HepG2 (cell line): ENCODE measurements around the gene NT5C3B. TPM values are rescaled to one million over a fixed set of nuclear protein-coding genes. Genes with fewer than 3 reads are reported as not detected.

Experiments used
- BCL6 ChIP-seq: IDR thresholded peaks from 2 replicates; pipeline ENCODE4 v1.6.1; 2016; ENCODE audit warnings: missing genetic modification reagents, missing compliant biosample characterization
- BRCA1 ChIP-seq: sonication (generic); formaldehyde crosslinking; IDR thresholded peaks from 2 replicates; pipeline ENCODE4 v1.4.0; 2020; ENCODE audit warnings: missing genetic modification reagents
- GFI1 ChIP-seq: sonication (generic); formaldehyde crosslinking; IDR thresholded peaks from 2 replicates; pipeline ENCODE4 v1.5.0; 2020; ENCODE audit warnings: missing genetic modification reagents, mild to moderate bottlenecking, borderline replicate concordance
- KDM5A ChIP-seq: fragments of 200-600 bp; sonication (generic); IDR thresholded peaks from 2 replicates; pipeline ENCODE4 v1.7.0; 2018; ENCODE audit warnings: antibody characterized with exemption, mild to moderate bottlenecking, low read length, borderline replicate concordance
- MIER3 ChIP-seq: IDR thresholded peaks from 2 replicates; pipeline ENCODE4 v1.6.1; 2016; ENCODE audit warnings: missing compliant biosample characterization, borderline replicate concordance
- NCOA5 ChIP-seq: sonication (generic); formaldehyde crosslinking; IDR thresholded peaks from 2 replicates; pipeline ENCODE4 v1.4.0; 2020; ENCODE audit warnings: missing genetic modification reagents
- PBX3 ChIP-seq: sonication (generic); formaldehyde crosslinking; IDR thresholded peaks from 2 replicates; pipeline ENCODE4 v1.8.1; 2023; ENCODE audit warnings: missing genetic modification reagents, inconsistent platforms, borderline replicate concordance
- RBFOX2 ChIP-seq: fragments of 200-400 bp; formaldehyde crosslinking; IDR thresholded peaks from 2 replicates; pipeline ENCODE4 v1.6.1; 2017; ENCODE audit warnings: low read depth, mild to moderate bottlenecking, low read length
- SPEN ChIP-seq: sonication (generic); formaldehyde crosslinking; IDR thresholded peaks from 2 replicates; pipeline ENCODE4 v1.5.1; 2020; ENCODE audit warnings: low read depth, mild to moderate bottlenecking, missing genetic modification reagents
- THAP7 ChIP-seq: sonication (generic); formaldehyde crosslinking; IDR thresholded peaks from 2 replicates; pipeline ENCODE4 v1.8.1; 2023; ENCODE audit warnings: mild to moderate bottlenecking, missing genetic modification reagents
- USF2 ChIP-seq, 2 experiments: sonication (generic) in 1 of 2; formaldehyde crosslinking in 1 of 2; IDR thresholded peaks; 2 replicates each; pipeline versions ENCODE4 v1.5.1 to v1.6.1; 2011 to 2020; ENCODE audit warnings: borderline replicate concordance in 1 of 2, low read depth in 1 of 2, low read length in 1 of 2, mild to moderate bottlenecking in 1 of 2, missing genetic modification reagents in 1 of 2, moderate library complexity in 1 of 2
- ZFAT ChIP-seq: sonication (generic); formaldehyde crosslinking; conservative IDR thresholded peaks from 2 replicates; pipeline ENCODE4 v1.8.1; 2023; ENCODE audit warnings: missing genetic modification reagents, inconsistent platforms
- ZFP41 ChIP-seq: sonication (generic); formaldehyde crosslinking; IDR thresholded peaks from 2 replicates; pipeline ENCODE4 v1.4.0; 2020; ENCODE audit warnings: mild to moderate bottlenecking, missing genetic modification reagents, borderline replicate concordance
- ZNF17 ChIP-seq: sonication (generic); formaldehyde crosslinking; IDR thresholded peaks from 2 replicates; pipeline ENCODE4 v1.5.0; 2020; ENCODE audit warnings: mild to moderate bottlenecking, missing genetic modification reagents
- ZNF333 ChIP-seq: sonication (generic); formaldehyde crosslinking; IDR thresholded peaks from 2 replicates; pipeline ENCODE4 v1.4.0; 2020; ENCODE audit warnings: mild to moderate bottlenecking, missing genetic modification reagents, borderline replicate concordance
- ZNF34 ChIP-seq: sonication (generic); formaldehyde crosslinking; IDR thresholded peaks from 2 replicates; pipeline ENCODE4 v1.4.0; 2020; ENCODE audit warnings: mild to moderate bottlenecking, missing genetic modification reagents, borderline replicate concordance
- ZNF550 ChIP-seq: sonication (generic); formaldehyde crosslinking; IDR thresholded peaks from 2 replicates; pipeline ENCODE4 v1.4.0; 2020; ENCODE audit warnings: mild to moderate bottlenecking, missing genetic modification reagents, borderline replicate concordance
- ZNF687 ChIP-seq: sonication (generic); formaldehyde crosslinking; IDR thresholded peaks from 2 replicates; pipeline ENCODE4 v1.5.1; 2020; ENCODE audit warnings: mild to moderate bottlenecking, missing genetic modification reagents, moderate library complexity
- ZNF749 ChIP-seq: sonication (generic); formaldehyde crosslinking; IDR thresholded peaks from 2 replicates; pipeline ENCODE4 v1.8.0; 2022; ENCODE audit warnings: mild to moderate bottlenecking, missing genetic modification reagents, moderate library complexity, borderline replicate concordance
- polyA plus RNA-seq, 8 experiments: library from polyadenylated mRNA; depleted of rRNA in 3 of 8; stranded (reverse) in 7 of 8; unstranded in 1 of 8; fragments of >200 nt; fragmentation: Illumina TruSeq in 4 of 8; extraction: Trizol in 4 of 8; gene quantifications; 2 replicates each; pipeline versions ENCODE4 v1.2.1 to v1.2.3, GENCODE V29; 2011 to 2016; ENCODE audit warnings: low read depth in 4 of 8, missing spikeins in 1 of 8, mixed read lengths in 1 of 8; ENCODE audit not compliant: insufficient read depth in 1 of 8
- total RNA-seq, 5 experiments: library from RNA; depleted of rRNA; stranded (reverse); fragments of >200 nt; fragmentation: Illumina TruSeq; extraction: Trizol; gene quantifications; 2 replicates each; pipeline ENCODE4 v1.2.3, GENCODE V29; 2016; ENCODE audit warnings: low read depth in 1 of 5

The NT5C3B gene
- total and polyA plus RNA-seq, 2 of the 13 experiments (the other 11 are each of a cell fraction or from before 2014, with no cell fraction given), result 104 to 126 TPM

GRCh38 chr17:41811549-41812380, 24.3 kb downstream of the NT5C3B start, which contains the start of gene P3H4 (continued):
- TF ChIP-seq ZNF550, result no peak
- 0 out of 2 replicates have a peak, but pooled peaks have one; percentile 20 for TF ChIP-seq THAP7
- TF ChIP-seq ZFP41 (CRISPR knock-in tag), result peak; percentile 26; the same call in 1 of the 2 replicates
- TF ChIP-seq KDM5A, result peak; percentile 26
- no peak for TF ChIP-seq PBX3 (CRISPR knock-in tag)
- TF ChIP-seq ZNF34, result 0 out of 2 replicates have a peak, but pooled peaks have one; percentile 23
- no peak; the same call in 1 of the 2 replicates for TF ChIP-seq GFI1
- TF ChIP-seq NCOA5, result no peak
- no peak for TF ChIP-seq MIER3 (CRISPR knock-in tag)
- no peak for TF ChIP-seq ZNF17 (CRISPR knock-in tag)
- peak; percentile 81 for TF ChIP-seq ZNF687 (CRISPR knock-in tag)
- TF ChIP-seq ZNF749 (CRISPR knock-in tag), result peak; percentile 65; the same call in 1 of the 2 replicates
- TF ChIP-seq USF2 (IDR thresholded peaks at IDR 0.05; ENCODE audit: low read depth, low read length), result no peak
- no peak for TF ChIP-seq USF2 (CRISPR knock-in tag; IDR thresholded peaks at IDR 0.05; ENCODE audit: borderline replicate concordance)
- peak; percentile 93 for TF ChIP-seq RBFOX2
- 0 out of 2 replicates have a peak, but pooled peaks have one; percentile 66 for TF ChIP-seq ZFAT
- peak; percentile 78 for TF ChIP-seq SPEN (CRISPR knock-in tag)
- TF ChIP-seq ZNF333 (CRISPR knock-in tag), result peak; percentile 92; the same call in 1 of the 2 replicates
- TF ChIP-seq BCL6 (CRISPR knock-in tag), result no peak; the same call in 1 of the 2 replicates
- TF ChIP-seq BRCA1 (CRISPR knock-in tag), result peak; percentile 92
